ENCODE measurements around the gene TXLNA. TPM values are rescaled to one million over a fixed set of nuclear protein-coding genes. Genes with fewer than 3 reads are reported as not detected.

TXLNA gene
- total RNA-seq, 1 donor from 2014 or later: 65.3 TPM

- H3K27ac Mint-ChIP-seq (ENCODE audit: unreplicated experiment): no peak overlapping the region
- H3K27me3 Mint-ChIP-seq (ENCODE audit: unreplicated experiment): peaks cover 16% of the 10 kb centered on the region
- H3K4me3 Mint-ChIP-seq (ENCODE audit: unreplicated experiment): peak overlapping the region; percentile 84
- no peak for DNase-seq (ENCODE audit: low spot score)
- peaks cover 33% of the 10 kb centered on the region for H3K36me3 Mint-ChIP-seq (ENCODE audit: low read depth, unreplicated experiment)
- TF ChIP-seq, protein P1, sequence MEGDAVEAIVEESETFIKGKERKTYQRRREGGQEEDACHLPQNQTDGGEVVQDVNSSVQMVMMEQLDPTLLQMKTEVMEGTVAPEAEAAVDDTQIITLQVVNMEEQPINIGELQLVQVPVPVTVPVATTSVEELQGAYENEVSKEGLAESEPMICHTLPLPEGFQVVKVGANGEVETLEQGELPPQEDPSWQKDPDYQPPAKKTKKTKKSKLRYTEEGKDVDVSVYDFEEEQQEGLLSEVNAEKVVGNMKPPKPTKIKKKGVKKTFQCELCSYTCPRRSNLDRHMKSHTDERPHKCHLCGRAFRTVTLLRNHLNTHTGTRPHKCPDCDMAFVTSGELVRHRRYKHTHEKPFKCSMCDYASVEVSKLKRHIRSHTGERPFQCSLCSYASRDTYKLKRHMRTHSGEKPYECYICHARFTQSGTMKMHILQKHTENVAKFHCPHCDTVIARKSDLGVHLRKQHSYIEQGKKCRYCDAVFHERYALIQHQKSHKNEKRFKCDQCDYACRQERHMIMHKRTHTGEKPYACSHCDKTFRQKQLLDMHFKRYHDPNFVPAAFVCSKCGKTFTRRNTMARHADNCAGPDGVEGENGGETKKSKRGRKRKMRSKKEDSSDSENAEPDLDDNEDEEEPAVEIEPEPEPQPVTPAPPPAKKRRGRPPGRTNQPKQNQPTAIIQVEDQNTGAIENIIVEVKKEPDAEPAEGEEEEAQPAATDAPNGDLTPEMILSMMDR (IDR thresholded peaks at IDR 0.05; ENCODE audit: unreplicated experiment): no peak
- no peaks in the 10 kb centered on the region for H3K9me3 Mint-ChIP-seq (ENCODE audit: unreplicated experiment)
- H3K4me1 Mint-ChIP-seq (ENCODE audit: unreplicated experiment): peaks cover 40% of the 10 kb centered on the region
These were observed 19.0 kb downstream of the TXLNA start for GRCh38 chr1:32198237-32199042.

GRCh38 chr1:32199043-32199716 lies 19.7 kb downstream of the TXLNA start:
- H3K27me3 Mint-ChIP-seq (ENCODE audit: unreplicated experiment): peaks cover 18% of the 10 kb centered on the region
- H3K4me3 Mint-ChIP-seq (ENCODE audit: unreplicated experiment): no peak overlapping the region
- no peak for DNase-seq (ENCODE audit: low spot score)
- H3K36me3 Mint-ChIP-seq (ENCODE audit: low read depth, unreplicated experiment): peaks cover 27% of the 10 kb centered on the region
- H3K27ac Mint-ChIP-seq (ENCODE audit: unreplicated experiment): no peak overlapping the region
- no peaks in the 10 kb centered on the region for H3K9me3 Mint-ChIP-seq (ENCODE audit: unreplicated experiment)
- peaks cover 40% of the 10 kb centered on the region for H3K4me1 Mint-ChIP-seq (ENCODE audit: unreplicated experiment)
- TF ChIP-seq, protein P1 (IDR thresholded peaks at IDR 0.05; ENCODE audit: unreplicated experiment): no peak

DNA sequence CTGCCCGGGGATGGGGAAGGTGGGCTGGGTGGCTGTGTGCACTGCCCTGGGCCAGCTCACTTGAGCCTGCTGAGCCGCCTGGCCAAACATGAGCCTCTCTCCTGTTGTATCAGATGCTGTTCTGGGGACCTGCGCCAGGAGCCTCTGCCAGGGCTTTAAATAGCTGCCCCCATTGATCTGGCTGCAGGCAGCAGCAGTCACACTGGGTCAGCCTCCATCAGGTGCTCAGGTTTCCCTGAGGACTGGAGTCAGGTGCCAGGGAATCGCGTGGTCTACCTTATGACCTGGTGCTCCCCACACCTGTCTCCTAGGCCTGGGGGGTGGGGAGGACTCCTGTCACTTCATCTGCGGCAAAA lies 20.2 kb downstream of the TXLNA start:
- no peak overlapping the region for H3K27ac Mint-ChIP-seq (ENCODE audit: unreplicated experiment)

DNA sequence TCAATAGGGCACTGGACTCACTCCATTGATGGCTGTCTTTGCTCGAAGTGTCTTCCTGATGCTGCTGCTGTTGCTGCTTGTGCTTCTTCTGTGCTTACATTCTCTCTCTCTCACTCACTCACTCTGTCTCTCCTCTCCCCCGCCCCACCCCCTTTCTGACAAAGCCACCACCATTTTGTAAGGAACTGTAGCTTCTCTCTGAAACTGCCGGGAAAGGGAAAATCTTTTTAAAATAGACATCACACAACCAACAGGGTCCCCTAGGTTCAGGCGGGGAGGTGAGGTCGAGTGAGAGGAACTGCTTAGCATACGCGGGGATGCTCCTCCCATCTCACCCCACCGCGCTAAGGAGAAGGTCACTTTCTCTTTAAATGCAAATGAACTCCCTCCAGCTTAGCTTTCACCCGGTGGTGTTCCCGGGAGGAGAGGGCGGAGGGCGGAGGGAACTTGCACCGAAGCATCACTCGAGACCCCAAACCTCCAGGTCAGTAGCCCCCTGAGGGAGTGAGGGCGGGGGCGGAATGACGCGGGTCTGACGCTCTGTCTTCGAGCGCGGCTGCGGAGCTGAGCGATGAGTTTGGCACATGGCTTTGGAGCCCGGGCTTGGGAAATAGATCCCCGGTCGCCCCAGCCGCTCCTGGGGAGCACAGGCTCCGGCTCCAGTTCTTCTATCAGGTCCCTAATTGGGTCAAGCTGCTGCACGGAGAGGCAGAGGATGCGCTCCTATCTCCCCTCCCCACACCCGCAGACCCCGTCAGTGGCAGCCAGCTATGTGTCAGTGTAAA lies 20.9 kb downstream of the TXLNA start, which contains the start of gene CCDC28B:
TSS of gene CCDC28B (plus strand) at position 370 of the 785 bp plus-strand sequence. CDS start 1,341 bp downstream, outside the sequence.
- Mint-ChIP-seq H3K36me3 (ENCODE audit: low read depth, unreplicated experiment) (peaks cover 22% of the 10 kb centered on the region), H3K27me3 (ENCODE audit: unreplicated experiment) (peaks cover 20% of the 10 kb centered on the region), H3K9me3 (ENCODE audit: unreplicated experiment) (no peaks in the 10 kb centered on the region), H3K27ac (ENCODE audit: unreplicated experiment) (peak within 1 kb of the TSS; percentile 57), H3K4me1 (ENCODE audit: unreplicated experiment) (peaks cover 36% of the 10 kb centered on the region), H3K4me3 (ENCODE audit: unreplicated experiment) (peak within 1 kb of the TSS; percentile 92)
- DNase-seq (ENCODE audit: low spot score): peak; percentile 44
- TF ChIP-seq, protein P1 (IDR thresholded peaks at IDR 0.05; ENCODE audit: unreplicated experiment): no peak

More for the DNA sequence above, 20.2 kb downstream of the TXLNA start:
- H3K4me3 Mint-ChIP-seq (ENCODE audit: unreplicated experiment): peak overlapping the region; percentile 42
- no peaks in the 10 kb centered on the region for H3K9me3 Mint-ChIP-seq (ENCODE audit: unreplicated experiment)
- no peak for DNase-seq (ENCODE audit: low spot score)
- peaks cover 40% of the 10 kb centered on the region for H3K4me1 Mint-ChIP-seq (ENCODE audit: unreplicated experiment)
- H3K27me3 Mint-ChIP-seq (ENCODE audit: unreplicated experiment): peaks cover 20% of the 10 kb centered on the region
- peaks cover 22% of the 10 kb centered on the region for H3K36me3 Mint-ChIP-seq (ENCODE audit: low read depth, unreplicated experiment)
- TF ChIP-seq, protein P1 (IDR thresholded peaks at IDR 0.05; ENCODE audit: unreplicated experiment): no peak

Measured in endothelial cell (in vitro differentiated cells).